Stomach (tissue), 4 donors: ENCODE data around the gene TMEM247.

Source experiments
- CTCF ChIP-seq, 7 experiments: fragments of 450-650 bp in 4 of 7; fragments of 200-600 bp in 3 of 7; sonication (generic) in 3 of 7; IDR thresholded peaks; one replicate each; pipeline ENCODE4 v1.5.1; 2016 to 2019; ENCODE audit warnings: antibody characterized with exemption in 7 of 7, control low read depth in 2 of 7, mild to moderate bottlenecking in 1 of 7
- POLR2A ChIP-seq, 4 donors: fragments of 450-650 bp; IDR thresholded peaks; one replicate each; pipeline ENCODE4 v1.6.1; 2016; ENCODE audit warnings: antibody characterized with exemption in 4 of 4, control low read depth in 2 of 4, mild to moderate bottlenecking in 1 of 4, moderate library complexity in 1 of 4
- POLR2AphosphoS5 ChIP-seq, 3 donors: sonication (generic); formaldehyde crosslinking; IDR thresholded peaks; one replicate each; pipeline ENCODE4 v1.6.1; 2016; ENCODE audit warnings: antibody characterized with exemption in 3 of 3

DNA sequence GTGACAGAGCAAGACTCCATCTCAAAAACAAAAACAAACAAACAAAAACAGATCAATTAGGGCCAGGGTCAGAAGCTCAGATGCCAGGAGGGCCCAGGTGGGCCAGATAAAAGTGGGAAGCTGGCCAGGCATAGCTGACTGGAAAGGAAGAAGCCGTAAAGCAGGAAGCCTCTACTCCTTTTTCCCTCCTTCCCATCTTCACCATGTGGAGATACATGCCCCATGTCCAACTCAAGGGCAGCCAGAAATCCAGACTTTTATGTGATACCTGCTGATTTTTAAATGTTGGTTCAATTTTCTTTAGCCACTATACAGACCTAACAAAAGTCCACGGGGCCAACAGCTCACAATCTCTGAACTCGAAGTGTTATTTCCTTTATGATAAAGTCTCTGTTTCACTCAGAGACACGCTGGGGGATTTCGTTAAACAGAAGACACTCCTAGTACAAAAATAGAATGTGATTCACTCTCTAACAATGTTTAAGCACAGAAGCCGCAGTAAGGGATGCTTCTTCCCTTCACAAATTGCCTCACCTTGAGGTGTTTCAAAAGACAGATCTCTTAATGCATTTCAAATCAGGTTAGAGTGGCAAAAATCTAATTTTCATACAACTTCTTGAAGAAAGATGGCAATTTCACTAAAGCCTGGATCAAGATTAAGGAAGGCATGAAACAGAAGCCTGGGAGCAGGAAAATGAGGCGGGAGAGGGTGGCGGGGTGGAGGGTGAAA lies 14.0 kb downstream of the TMEM247 start:
- TF ChIP-seq CTCF (IDR thresholded peaks at IDR 0.05), result no peak
- no peak for TF ChIP-seq POLR2AphosphoS5 (IDR thresholded peaks at IDR 0.05)
- TF ChIP-seq POLR2A (IDR thresholded peaks at IDR 0.05), result no peak
